ENCODE data around the gene TFB2M.

TFB2M gene

GRCh38 chr1:246513619-246514343 is 52.3 kb downstream of the TFB2M start:
- H3K27me3 Mint-ChIP-seq, result no peaks in the 10 kb centered on the region
- no peaks in the 10 kb centered on the region for H3K9me3 Mint-ChIP-seq
- no peaks in the 10 kb centered on the region for H3K4me1 Mint-ChIP-seq
- DNase-seq (ENCODE audit: low spot score in 2 of 2) (no peak), ATAC-seq (replicated peaks; ENCODE audit: extremely low read depth, poor library complexity, severe bottlenecking) (no peak)
- H3K4me3 Mint-ChIP-seq, result peak overlapping the region; percentile 37
- no peaks in the 10 kb centered on the region for H3K36me3 Mint-ChIP-seq (ENCODE audit: insufficient read depth)
- H3K27ac Mint-ChIP-seq (ENCODE audit: low read depth), result no peak overlapping the region

- Mint-ChIP-seq H3K36me3 (ENCODE audit: insufficient read depth) (no peaks in the 10 kb centered on the region), H3K27ac (ENCODE audit: low read depth) (no peak overlapping the region), H3K4me3 (no peak overlapping the region), H3K9me3 (no peaks in the 10 kb centered on the region), H3K27me3 (no peaks in the 10 kb centered on the region), H3K4me1 (peaks cover under 1% of the 10 kb centered on the region)
- ATAC-seq (replicated peaks; ENCODE audit: extremely low read depth, poor library complexity, severe bottlenecking) (no peak), DNase-seq (ENCODE audit: low spot score in 2 of 2) (no peak)
Observed at GRCh38 chr1:246513041-246513440, 53.0 kb downstream of the TFB2M start.

GRCh38 chr1:246512635-246513034 is 53.4 kb downstream of the TFB2M start:
- H3K27me3 Mint-ChIP-seq, result no peaks in the 10 kb centered on the region
- H3K4me1 Mint-ChIP-seq, result peaks cover 5% of the 10 kb centered on the region
- no peak overlapping the region for H3K4me3 Mint-ChIP-seq

GRCh38 chr1:246512230-246512629 is 53.8 kb downstream of the TFB2M start:
- no peaks in the 10 kb centered on the region for H3K9me3 Mint-ChIP-seq
- peaks cover 9% of the 10 kb centered on the region for H3K4me1 Mint-ChIP-seq

More at GRCh38 chr1:246512635-246513034, 53.4 kb downstream of the TFB2M start:
- ATAC-seq (replicated peaks; ENCODE audit: extremely low read depth, poor library complexity, severe bottlenecking) (no peak), DNase-seq (ENCODE audit: low spot score in 2 of 2) (no peak)
- H3K36me3 Mint-ChIP-seq (ENCODE audit: insufficient read depth), result peaks cover 2% of the 10 kb centered on the region
- H3K27ac Mint-ChIP-seq (ENCODE audit: low read depth), result no peak overlapping the region
- no peaks in the 10 kb centered on the region for H3K9me3 Mint-ChIP-seq

GRCh38 chr1:246511203-246511602 is 54.9 kb downstream of the TFB2M start:
- H3K27ac Mint-ChIP-seq (ENCODE audit: low read depth), result no peak overlapping the region
- peaks cover 5% of the 10 kb centered on the region for H3K36me3 Mint-ChIP-seq (ENCODE audit: insufficient read depth)
- H3K4me3 Mint-ChIP-seq, result no peak overlapping the region
- peaks cover 16% of the 10 kb centered on the region for H3K4me1 Mint-ChIP-seq
- DNase-seq (ENCODE audit: low spot score in 2 of 2), result no peak
- no peak for ATAC-seq (replicated peaks; ENCODE audit: extremely low read depth, poor library complexity, severe bottlenecking)
- H3K27me3 Mint-ChIP-seq, result no peaks in the 10 kb centered on the region
- no peaks in the 10 kb centered on the region for H3K9me3 Mint-ChIP-seq

More at GRCh38 chr1:246512230-246512629, 53.8 kb downstream of the TFB2M start:
- Mint-ChIP-seq H3K36me3 (ENCODE audit: insufficient read depth) (peaks cover 5% of the 10 kb centered on the region), H3K4me3 (no peak overlapping the region), H3K27ac (ENCODE audit: low read depth) (no peak overlapping the region), H3K27me3 (no peaks in the 10 kb centered on the region)
- no peak for ATAC-seq (replicated peaks; ENCODE audit: extremely low read depth, poor library complexity, severe bottlenecking)
- DNase-seq (ENCODE audit: low spot score in 2 of 2), result no peak

GRCh38 chr1:246510147-246511030 is 55.7 kb downstream of the TFB2M start:
- no peak for ATAC-seq (replicated peaks; ENCODE audit: extremely low read depth, poor library complexity, severe bottlenecking)
- Mint-ChIP-seq H3K4me3 (no peak overlapping the region), H3K9me3 (no peaks in the 10 kb centered on the region), H3K4me1 (peaks cover 24% of the 10 kb centered on the region), H3K27ac (ENCODE audit: low read depth) (no peak overlapping the region), H3K36me3 (ENCODE audit: insufficient read depth) (peaks cover 5% of the 10 kb centered on the region), H3K27me3 (no peaks in the 10 kb centered on the region)
- no peak for DNase-seq (ENCODE audit: low spot score in 2 of 2)

- peaks cover 29% of the 10 kb centered on the region for H3K4me1 Mint-ChIP-seq
- no peak for DNase-seq (ENCODE audit: low spot score in 2 of 2)
- H3K27ac Mint-ChIP-seq (ENCODE audit: low read depth), result no peak overlapping the region
- no peaks in the 10 kb centered on the region for H3K27me3 Mint-ChIP-seq
- no peak for ATAC-seq (replicated peaks; ENCODE audit: extremely low read depth, poor library complexity, severe bottlenecking)
- H3K4me3 Mint-ChIP-seq, result no peak overlapping the region
- H3K9me3 Mint-ChIP-seq, result no peaks in the 10 kb centered on the region
- H3K36me3 Mint-ChIP-seq (ENCODE audit: insufficient read depth), result peaks cover 5% of the 10 kb centered on the region
Observed at GRCh38 chr1:246508897-246509688, 57.0 kb downstream of the TFB2M start.

- no peaks in the 10 kb centered on the region for H3K27me3 Mint-ChIP-seq
- H3K4me3 Mint-ChIP-seq, result peak within 1 kb of the TSS; percentile 83
- H3K27ac Mint-ChIP-seq (ENCODE audit: low read depth), result peak within 1 kb of the TSS; percentile 49
- H3K36me3 Mint-ChIP-seq (ENCODE audit: insufficient read depth), result peaks cover 7% of the 10 kb centered on the region
- peaks cover 36% of the 10 kb centered on the region for H3K4me1 Mint-ChIP-seq
- no peaks in the 10 kb centered on the region for H3K9me3 Mint-ChIP-seq
- DNase-seq (ENCODE audit: low spot score in 2 of 2), result peak; percentile 61
- peak; percentile 75 for ATAC-seq (replicated peaks; ENCODE audit: extremely low read depth, poor library complexity, severe bottlenecking)
Observed at GRCh38 chr1:246506674-246507481, 59.2 kb downstream of the TFB2M start, which contains the start of gene SMYD3. SMYD3 (minus strand) TSS chr1:246507279.

- H3K9me3 Mint-ChIP-seq, result no peaks in the 10 kb centered on the region
- no peaks in the 10 kb centered on the region for H3K27me3 Mint-ChIP-seq
- peak overlapping the region; percentile 49 for H3K27ac Mint-ChIP-seq (ENCODE audit: low read depth)
- H3K36me3 Mint-ChIP-seq (ENCODE audit: insufficient read depth), result peaks cover 7% of the 10 kb centered on the region
- peak overlapping the region; percentile 83 for H3K4me3 Mint-ChIP-seq
- peak; percentile 27 for ATAC-seq (replicated peaks; ENCODE audit: extremely low read depth, poor library complexity, severe bottlenecking)
- no peak for DNase-seq (ENCODE audit: low spot score in 2 of 2)
- H3K4me1 Mint-ChIP-seq, result peaks cover 42% of the 10 kb centered on the region
Observed at GRCh38 chr1:246506367-246506673, 59.7 kb downstream of the TFB2M start.

- DNase-seq (ENCODE audit: low spot score in 2 of 2) (no peak), ATAC-seq (replicated peaks; ENCODE audit: extremely low read depth, poor library complexity, severe bottlenecking) (no peak)
- Mint-ChIP-seq H3K27me3 (no peaks in the 10 kb centered on the region), H3K9me3 (no peaks in the 10 kb centered on the region), H3K4me3 (no peak overlapping the region), H3K27ac (ENCODE audit: low read depth) (no peak overlapping the region), H3K36me3 (ENCODE audit: insufficient read depth) (peaks cover 7% of the 10 kb centered on the region), H3K4me1 (peaks cover 44% of the 10 kb centered on the region)
Observed at GRCh38 chr1:246503341-246503740, 62.7 kb downstream of the TFB2M start.

- Mint-ChIP-seq H3K4me3 (no peak overlapping the region), H3K4me1 (peaks cover 17% of the 10 kb centered on the region), H3K9me3 (no peaks in the 10 kb centered on the region), H3K27ac (ENCODE audit: low read depth) (no peak overlapping the region), H3K27me3 (no peaks in the 10 kb centered on the region), H3K36me3 (ENCODE audit: insufficient read depth) (peaks cover 1% of the 10 kb centered on the region)
- no peak for DNase-seq (ENCODE audit: low spot score in 2 of 2)
- ATAC-seq (replicated peaks; ENCODE audit: extremely low read depth, poor library complexity, severe bottlenecking), result peak; percentile 56
Observed at GRCh38 chr1:246497331-246497915, 68.6 kb downstream of the TFB2M start.
